A673 (cell line): ENCODE measurements around the gene NVL.

ENCODE experiments used
- EZH2 ChIP-seq: fragments of 200-600 bp; sonication (generic); IDR thresholded peaks from 2 replicates; pipeline ENCODE4 v1.6.1; 2017; ENCODE audit warnings: borderline replicate concordance, low read depth, mild to moderate bottlenecking, mixed read lengths, antibody characterized with exemption, low read length; ENCODE audit not compliant: poor library complexity, severe bottlenecking
- TF ChIP-seq, protein P1 (sequence below): fragments of 300-800, 200-600 bp; sonication (generic); conservative IDR thresholded peaks from 2 replicates; pipeline ENCODE4 v1.5.1; 2017; ENCODE audit warnings: low read depth, mild to moderate bottlenecking, antibody characterized with exemption, low read length, moderate library complexity, mixed read lengths

DNA sequence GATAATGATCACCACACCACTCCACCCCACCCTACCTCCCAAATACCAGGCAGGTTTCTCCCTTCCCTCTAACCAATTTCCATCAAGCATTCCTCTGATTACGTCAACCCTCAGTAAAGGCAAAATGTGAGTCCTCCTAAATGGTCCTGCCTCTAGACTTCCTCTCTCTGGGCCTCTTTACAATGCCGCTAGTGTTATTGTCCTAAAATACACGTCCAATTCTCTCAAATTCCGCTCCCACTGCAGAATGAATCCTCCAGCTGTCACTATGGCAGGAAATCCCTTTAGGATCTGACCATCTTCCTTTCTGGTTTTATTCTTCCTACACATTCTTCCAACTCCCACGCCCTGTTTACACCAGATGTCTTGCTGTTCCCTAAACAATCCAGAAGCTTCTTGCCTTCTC, 78.2 kb downstream of the NVL start:
- TF ChIP-seq, protein P1, sequence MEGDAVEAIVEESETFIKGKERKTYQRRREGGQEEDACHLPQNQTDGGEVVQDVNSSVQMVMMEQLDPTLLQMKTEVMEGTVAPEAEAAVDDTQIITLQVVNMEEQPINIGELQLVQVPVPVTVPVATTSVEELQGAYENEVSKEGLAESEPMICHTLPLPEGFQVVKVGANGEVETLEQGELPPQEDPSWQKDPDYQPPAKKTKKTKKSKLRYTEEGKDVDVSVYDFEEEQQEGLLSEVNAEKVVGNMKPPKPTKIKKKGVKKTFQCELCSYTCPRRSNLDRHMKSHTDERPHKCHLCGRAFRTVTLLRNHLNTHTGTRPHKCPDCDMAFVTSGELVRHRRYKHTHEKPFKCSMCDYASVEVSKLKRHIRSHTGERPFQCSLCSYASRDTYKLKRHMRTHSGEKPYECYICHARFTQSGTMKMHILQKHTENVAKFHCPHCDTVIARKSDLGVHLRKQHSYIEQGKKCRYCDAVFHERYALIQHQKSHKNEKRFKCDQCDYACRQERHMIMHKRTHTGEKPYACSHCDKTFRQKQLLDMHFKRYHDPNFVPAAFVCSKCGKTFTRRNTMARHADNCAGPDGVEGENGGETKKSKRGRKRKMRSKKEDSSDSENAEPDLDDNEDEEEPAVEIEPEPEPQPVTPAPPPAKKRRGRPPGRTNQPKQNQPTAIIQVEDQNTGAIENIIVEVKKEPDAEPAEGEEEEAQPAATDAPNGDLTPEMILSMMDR = no peak
- no peak for TF ChIP-seq EZH2
